Activated CD4-positive, alpha-beta memory T cell treated with anti-CD3 and anti-CD28 coated beads for 36 hours (primary cell): ENCODE results near the gene EML6. TPM values are rescaled to one million over a fixed set of nuclear protein-coding genes. Genes with fewer than 3 reads are reported as not detected.
A peak's percentile ranks its signal among the peaks of the same experiment; 100 is the strongest.

ENCODE experiments used
- CTCF ChIA-PET: fragments of 350-600 bp; sonication (Branson Sonifier 250); formaldehyde crosslinking; loops from one replicate; lab custom pipeline; 2021; ENCODE audit warnings: antibody characterized with exemption, inconsistent platforms; lab: Charles Lee
- POLR2A ChIA-PET: fragments of 350-600 bp; sonication (Branson Sonifier 250); formaldehyde crosslinking; loops from one replicate; lab custom pipeline; 2021; ENCODE audit warnings: antibody characterized with exemption; lab: Charles Lee
- DNase-seq: peaks from one replicate; pipeline ENCODE4 v3.0.0-alpha.2; 2020
- H3K27ac Mint-ChIP-seq: one replicate; pipeline ENCODE4 v1.8.0; 2021; ENCODE audit warnings: mixed read lengths
- H3K27me3 Mint-ChIP-seq: one replicate; pipeline ENCODE4 v1.8.0; 2021; ENCODE audit warnings: mixed read lengths
- H3K36me3 Mint-ChIP-seq: one replicate; pipeline ENCODE4 v1.8.0; 2021; ENCODE audit warnings: mixed read lengths
- H3K4me1 Mint-ChIP-seq: one replicate; pipeline ENCODE4 v1.8.0; 2021; ENCODE audit warnings: low read depth, mixed read lengths
- H3K4me3 Mint-ChIP-seq: one replicate; pipeline ENCODE4 v1.8.0; 2021; ENCODE audit warnings: mild to moderate bottlenecking, mixed read lengths
- H3K9me3 Mint-ChIP-seq: one replicate; pipeline ENCODE4 v1.8.0; 2021; ENCODE audit warnings: mixed read lengths
- intact Hi-C: fragments of 100-400 bp; cut with micrococcal nuclease; formaldehyde crosslinking; loops from one replicate; pipeline ENCODE4 v1.15.1; 2023
- total RNA-seq, 2 experiments: library from RNA; stranded (reverse); gene quantifications; one replicate each; pipeline ENCODE4 v1.2.3, GENCODE V29; 2021

EML6 gene
- total RNA-seq, 2 experiments from 2014 or later, result 0.46 to 0.50 TPM

DNA sequence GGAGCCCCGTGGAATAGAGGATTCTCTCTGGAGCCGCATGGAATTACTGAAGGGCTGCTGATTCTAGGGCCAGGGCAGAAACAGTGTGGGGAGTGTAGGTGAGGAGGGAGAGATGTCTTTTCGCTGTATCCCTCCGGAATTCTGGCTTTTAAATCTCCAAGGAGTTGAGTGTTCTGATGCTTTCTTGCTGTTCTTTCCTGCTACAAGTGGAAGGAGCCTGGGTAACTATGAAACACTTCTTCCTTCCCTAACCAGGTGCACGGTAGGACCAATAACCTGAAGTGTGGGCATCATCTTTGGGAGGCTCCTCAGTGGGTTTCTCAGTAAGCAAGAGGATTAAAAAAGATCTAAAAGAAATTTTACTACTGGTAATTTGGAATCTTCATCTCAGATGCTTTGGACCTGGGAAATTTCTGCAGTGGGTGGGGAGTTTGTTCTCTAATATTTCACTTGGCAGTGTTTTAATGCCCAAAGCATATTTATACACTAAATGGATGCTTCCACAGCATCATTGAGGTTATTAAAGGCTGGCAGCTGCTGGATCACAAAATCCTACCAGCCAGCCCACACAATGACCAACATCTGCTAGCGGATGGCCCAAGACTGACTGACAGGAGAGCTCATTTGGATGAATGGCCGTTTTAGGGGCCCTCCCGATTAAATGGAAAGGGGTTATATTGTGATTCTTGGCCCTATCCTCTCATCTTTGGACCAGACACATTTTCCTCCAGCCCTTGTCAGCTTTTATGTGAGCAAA, 2.1 kb downstream of the EML6 start:
- Mint-ChIP-seq H3K27ac (no peak overlapping the region), H3K36me3 (no peaks in the 10 kb centered on the region), H3K27me3 (peaks cover 29% of the 10 kb centered on the region), H3K9me3 (no peaks in the 10 kb centered on the region), H3K4me1 (peaks cover 12% of the 10 kb centered on the region), H3K4me3 (peak overlapping the region; percentile 73)
- CTCF ChIA-PET, result interaction anchor here (3.1 to 3.2 kb wide), 2 partner anchors 60 to 114 kb away, joined by 16 to 20 read pairs; no protein-coding TSS in a partner anchor
- no peak for DNase-seq
- POLR2A ChIA-PET, result no interaction called here
- intact Hi-C loops, result loop anchor here (10.0 kb wide), 1 partner anchor 961 kb away; the partner anchor contains the start of gene CHAC2

- Mint-ChIP-seq H3K27me3 (peaks cover 27% of the 10 kb centered on the region), H3K4me3 (no peak overlapping the region), H3K36me3 (no peaks in the 10 kb centered on the region), H3K27ac (no peak overlapping the region), H3K9me3 (no peaks in the 10 kb centered on the region), H3K4me1 (peaks cover 12% of the 10 kb centered on the region)
- intact Hi-C loops, result loop anchor here (10.0 kb wide), 1 partner anchor 962 kb away; the partner anchor contains the start of gene CHAC2
- CTCF ChIA-PET, result interaction anchor here (1.2 kb wide), 1 partner anchor 113 kb away, joined by 6 read pairs; no protein-coding TSS in a partner anchor
- no peak for DNase-seq
- POLR2A ChIA-PET, result no interaction called here
Observed at GRCh38 chr2:54726431-54726830, 3.0 kb downstream of the EML6 start.

DNA sequence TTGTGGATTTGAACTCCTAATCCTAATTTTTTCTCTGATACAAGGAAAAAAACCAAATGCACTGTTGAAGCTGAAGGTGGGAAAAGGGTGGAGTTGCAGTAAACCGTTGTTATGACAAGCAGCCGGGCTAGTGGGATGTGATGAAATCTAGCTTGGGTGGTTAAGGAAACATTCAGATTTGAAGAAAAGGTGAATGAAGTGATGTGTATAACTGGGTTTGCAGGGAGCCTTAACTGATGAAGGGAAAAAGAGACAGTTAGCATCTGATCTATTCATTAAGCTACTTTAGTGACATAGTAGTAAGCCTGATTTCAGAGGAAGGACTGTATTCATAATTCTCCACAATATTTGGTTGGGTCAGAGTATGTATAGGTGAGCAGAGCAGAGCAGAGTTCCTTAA, 3.5 kb downstream of the EML6 start:
- peaks cover 12% of the 10 kb centered on the region for H3K4me1 Mint-ChIP-seq
- ChIA-PET CTCF (interaction anchor here (1.2 kb wide), 2 partner anchors 62 to 112 kb away, joined by 6 to 7 read pairs; no protein-coding TSS in a partner anchor), POLR2A (no interaction called here)
- H3K9me3 Mint-ChIP-seq, result no peaks in the 10 kb centered on the region
- no peaks in the 10 kb centered on the region for H3K36me3 Mint-ChIP-seq
- no peak for DNase-seq
- intact Hi-C loops, result loop anchor here (10.0 kb wide), 1 partner anchor 962 kb away; the partner anchor contains the start of gene CHAC2
- H3K27ac Mint-ChIP-seq, result no peak overlapping the region
- H3K27me3 Mint-ChIP-seq, result peaks cover 27% of the 10 kb centered on the region
- no peak overlapping the region for H3K4me3 Mint-ChIP-seq

DNA sequence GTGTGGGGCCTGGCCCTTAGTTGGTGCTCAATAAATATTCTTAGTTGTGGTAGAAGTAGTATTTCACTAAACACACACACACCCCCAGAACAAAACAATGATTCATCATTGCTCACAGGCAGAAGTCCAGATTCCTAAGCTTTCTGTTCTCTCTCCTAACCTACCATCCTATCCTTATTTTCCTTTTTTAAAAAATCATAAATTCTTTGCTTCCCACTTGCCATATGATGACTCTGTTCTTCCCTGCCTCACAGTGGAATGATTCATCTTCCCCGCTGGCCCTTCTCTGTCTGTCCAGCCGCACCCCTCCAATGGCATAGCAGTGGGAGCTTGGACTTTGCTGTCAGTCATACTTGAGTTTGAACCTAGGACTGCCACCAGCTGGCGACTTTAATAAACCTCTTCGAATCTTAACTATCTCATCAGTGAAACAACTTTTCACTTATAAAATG, 5.2 kb downstream of the EML6 start:
- DNase-seq, result no peak
- H3K27me3 Mint-ChIP-seq, result peaks cover 31% of the 10 kb centered on the region
- intact Hi-C loops, result loop anchor here (10.0 kb wide), 1 partner anchor 964 kb away; the partner anchor contains the start of gene CHAC2
- no peaks in the 10 kb centered on the region for H3K36me3 Mint-ChIP-seq
- peaks cover 2% of the 10 kb centered on the region for H3K9me3 Mint-ChIP-seq
- CTCF ChIA-PET, result interaction anchor here (0.7 kb wide), 1 partner anchor 64 kb away, joined by 3 read pairs; no protein-coding TSS in a partner anchor
- H3K27ac Mint-ChIP-seq, result no peak overlapping the region
- no peak overlapping the region for H3K4me3 Mint-ChIP-seq
- POLR2A ChIA-PET, result no interaction called here
- H3K4me1 Mint-ChIP-seq, result peaks cover 6% of the 10 kb centered on the region

- intact Hi-C loops, result no loop called here
- H3K36me3 Mint-ChIP-seq, result no peaks in the 10 kb centered on the region
- H3K27ac Mint-ChIP-seq, result no peak overlapping the region
- CTCF ChIA-PET, result no interaction called here
- no peak for DNase-seq
- no peaks in the 10 kb centered on the region for H3K4me1 Mint-ChIP-seq
- peaks cover 2% of the 10 kb centered on the region for H3K9me3 Mint-ChIP-seq
- H3K4me3 Mint-ChIP-seq, result no peak overlapping the region
- POLR2A ChIA-PET, result no interaction called here
- peaks cover 8% of the 10 kb centered on the region for H3K27me3 Mint-ChIP-seq
Observed at GRCh38 chr2:54735636-54736035, 12.2 kb downstream of the EML6 start.

DNA sequence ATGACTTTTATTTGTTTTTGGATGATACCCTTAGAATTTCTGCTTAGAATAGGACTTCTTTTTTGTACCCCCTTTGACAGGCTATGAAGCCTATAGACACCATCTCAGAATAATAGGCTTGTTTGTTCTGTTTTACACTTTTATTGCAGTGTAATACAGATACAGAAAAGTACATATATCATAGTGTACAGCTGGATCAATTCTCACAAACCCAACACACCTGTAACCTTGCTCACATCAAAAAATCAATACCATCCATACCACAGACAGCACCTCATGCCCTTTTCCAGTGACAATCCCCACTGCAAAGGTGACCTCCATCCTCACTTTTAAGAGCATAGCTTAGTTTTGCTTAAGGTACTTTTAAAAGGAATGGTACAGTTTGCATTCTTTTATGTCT, 14.8 kb downstream of the EML6 start:
- no peaks in the 10 kb centered on the region for H3K9me3 Mint-ChIP-seq
- intact Hi-C loops, result no loop called here
- DNase-seq, result no peak
- H3K27me3 Mint-ChIP-seq, result peaks cover 7% of the 10 kb centered on the region
- ChIA-PET POLR2A (no interaction called here), CTCF (no interaction called here)
- H3K4me3 Mint-ChIP-seq, result no peak overlapping the region
- no peak overlapping the region for H3K27ac Mint-ChIP-seq
- no peaks in the 10 kb centered on the region for H3K36me3 Mint-ChIP-seq
- H3K4me1 Mint-ChIP-seq, result no peaks in the 10 kb centered on the region

- H3K36me3 Mint-ChIP-seq, result no peaks in the 10 kb centered on the region
- no peak for DNase-seq
- H3K4me1 Mint-ChIP-seq, result no peaks in the 10 kb centered on the region
- H3K9me3 Mint-ChIP-seq, result no peaks in the 10 kb centered on the region
- ChIA-PET CTCF (no interaction called here), POLR2A (no interaction called here)
- H3K27ac Mint-ChIP-seq, result no peak overlapping the region
- peaks cover 4% of the 10 kb centered on the region for H3K27me3 Mint-ChIP-seq
- intact Hi-C loops, result no loop called here
- no peak overlapping the region for H3K4me3 Mint-ChIP-seq
Observed at GRCh38 chr2:54740333-54740732, 16.9 kb downstream of the EML6 start.

DNA sequence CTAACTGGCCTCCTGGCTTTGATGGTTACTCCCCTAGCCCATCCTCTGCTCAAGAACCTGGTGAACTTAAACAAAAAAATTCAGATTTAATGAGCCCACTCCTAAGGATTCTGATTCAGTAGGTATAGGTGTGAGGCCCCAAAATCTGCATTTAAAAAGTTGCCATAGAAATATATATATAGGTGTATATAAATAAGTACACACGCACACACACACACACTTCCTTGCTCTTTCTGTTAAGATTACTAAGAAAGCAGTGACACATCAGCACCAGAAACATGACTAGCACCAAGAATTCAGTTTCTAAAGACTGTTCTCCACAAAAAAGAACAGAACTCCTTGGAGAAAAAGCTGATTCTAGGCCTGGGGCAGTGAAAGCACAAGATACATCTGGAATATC, 17.8 kb downstream of the EML6 start:
- Mint-ChIP-seq H3K36me3 (no peaks in the 10 kb centered on the region), H3K4me3 (no peak overlapping the region)

GRCh38 chr2:54750040-54750439, 26.6 kb downstream of the EML6 start:
- no peaks in the 10 kb centered on the region for H3K9me3 Mint-ChIP-seq
- ChIA-PET POLR2A (no interaction called here), CTCF (interaction anchor here (0.5 to 0.8 kb wide), 2 partner anchors 13 to 1229 kb away, joined by 3 to 4 read pairs; no protein-coding TSS in a partner anchor)
- intact Hi-C loops, result no loop called here
- no peak overlapping the region for H3K27ac Mint-ChIP-seq
- DNase-seq, result no peak
- no peaks in the 10 kb centered on the region for H3K27me3 Mint-ChIP-seq
- H3K4me3 Mint-ChIP-seq, result no peak overlapping the region
- H3K4me1 Mint-ChIP-seq, result no peaks in the 10 kb centered on the region
- H3K36me3 Mint-ChIP-seq, result no peaks in the 10 kb centered on the region

More for the DNA sequence above, 17.8 kb downstream of the EML6 start:
- DNase-seq, result no peak
- intact Hi-C loops, result no loop called here
- H3K27me3 Mint-ChIP-seq, result peaks cover 4% of the 10 kb centered on the region
- CTCF ChIA-PET, result no interaction called here
- POLR2A ChIA-PET, result no interaction called here
- H3K4me1 Mint-ChIP-seq, result no peaks in the 10 kb centered on the region
- no peaks in the 10 kb centered on the region for H3K9me3 Mint-ChIP-seq
- H3K27ac Mint-ChIP-seq, result no peak overlapping the region

DNA sequence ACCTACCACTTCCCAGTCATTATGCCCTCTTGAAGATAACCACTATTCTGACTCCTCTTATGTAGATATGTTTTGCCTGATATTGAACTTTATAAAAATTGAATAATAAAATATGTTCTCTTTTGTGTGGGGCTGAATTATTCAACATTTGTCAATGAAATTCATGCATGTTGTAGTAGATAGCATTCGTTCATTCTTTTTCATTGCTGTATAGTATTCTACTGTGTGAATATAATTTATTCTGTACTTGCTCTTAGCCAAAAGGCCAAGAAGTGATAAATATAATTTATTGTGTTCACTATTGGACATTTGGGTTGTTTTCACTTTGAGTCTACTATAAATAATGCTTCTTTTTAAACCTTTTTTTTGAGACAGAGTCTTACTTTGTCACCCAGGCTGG, 29.0 kb downstream of the EML6 start:
- Mint-ChIP-seq H3K9me3 (no peaks in the 10 kb centered on the region), H3K4me3 (no peak overlapping the region), H3K36me3 (no peaks in the 10 kb centered on the region), H3K27ac (no peak overlapping the region), H3K27me3 (no peaks in the 10 kb centered on the region), H3K4me1 (no peaks in the 10 kb centered on the region)
- POLR2A ChIA-PET, result no interaction called here
- intact Hi-C loops, result no loop called here
- DNase-seq, result no peak
- CTCF ChIA-PET, result no interaction called here

DNA sequence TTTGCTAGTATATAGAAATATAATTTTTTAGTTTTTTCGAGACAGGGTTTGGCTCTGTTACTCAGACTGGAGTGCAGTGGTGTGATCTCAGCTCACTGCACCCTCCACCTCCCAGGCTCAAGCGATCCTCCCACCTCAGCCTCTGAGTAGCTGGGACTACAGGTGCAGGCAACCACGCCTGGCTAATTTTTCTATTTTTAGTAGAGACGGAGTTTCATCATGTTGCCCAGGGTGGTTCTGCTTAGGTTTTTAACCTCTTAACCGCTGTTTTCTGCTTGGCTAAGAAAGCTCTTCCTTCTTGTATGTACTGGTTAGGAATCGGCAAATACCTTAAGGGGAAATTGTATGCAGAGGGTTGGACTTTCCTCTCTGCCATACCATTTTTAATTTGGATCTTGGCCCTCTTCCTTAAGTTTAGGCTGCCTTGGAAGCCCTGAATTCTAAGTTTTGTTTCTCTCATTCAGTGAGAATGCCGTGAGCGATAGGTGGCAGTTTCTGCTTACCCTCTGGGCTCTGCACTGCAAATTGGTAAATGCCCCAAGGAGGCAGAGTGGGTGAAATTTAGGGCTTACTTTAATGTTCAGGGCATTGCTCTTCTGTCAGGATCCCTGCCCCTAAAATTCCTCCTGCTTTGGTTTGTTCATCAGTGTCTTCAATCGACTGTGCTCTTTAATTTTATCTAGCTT, 32.3 kb downstream of the EML6 start:
- H3K4me3 Mint-ChIP-seq, result no peak overlapping the region
- no peaks in the 10 kb centered on the region for H3K36me3 Mint-ChIP-seq
- intact Hi-C loops, result loop anchor here (1.0 kb wide), 1 partner anchor 41 kb away; no protein-coding TSS in a partner anchor
- H3K4me1 Mint-ChIP-seq, result peaks cover 4% of the 10 kb centered on the region
- ChIA-PET CTCF (interaction anchor here (0.7 kb wide), 1 partner anchor 83 kb away, joined by 3 read pairs; no protein-coding TSS in a partner anchor), POLR2A (no interaction called here)
- H3K9me3 Mint-ChIP-seq, result no peaks in the 10 kb centered on the region
- no peak for DNase-seq
- H3K27ac Mint-ChIP-seq, result no peak overlapping the region
- no peaks in the 10 kb centered on the region for H3K27me3 Mint-ChIP-seq

GRCh38 chr2:54757500-54757899, 34.0 kb downstream of the EML6 start:
- ChIA-PET POLR2A (interaction anchor here (0.6 kb wide), 1 partner anchor 34 kb away, joined by 3 read pairs; the partner anchor contains the start of gene EML6), CTCF (interaction anchor here (1.0 kb wide), 1 partner anchor 81 kb away, joined by 3 read pairs; no protein-coding TSS in a partner anchor)
- Mint-ChIP-seq H3K9me3 (no peaks in the 10 kb centered on the region), H3K27ac (no peak overlapping the region), H3K4me1 (peaks cover 4% of the 10 kb centered on the region), H3K4me3 (no peak overlapping the region), H3K36me3 (no peaks in the 10 kb centered on the region), H3K27me3 (no peaks in the 10 kb centered on the region)
- DNase-seq, result peak; percentile 37
- intact Hi-C loops, result no loop called here
